NB4 (cell line): ENCODE results near the gene CBR4.

Experiments used
- MAX ChIP-seq: IDR thresholded peaks from 2 replicates; pipeline ENCODE4 v1.6.1; 2011; ENCODE audit warnings: low read depth, low read length
- MYC ChIP-seq: IDR thresholded peaks from 2 replicates; pipeline ENCODE4 v1.6.1; 2011; ENCODE audit warnings: low read depth, low read length
- POLR2A ChIP-seq: IDR thresholded peaks from 2 replicates; pipeline ENCODE4 v1.6.1; 2011; ENCODE audit warnings: mild to moderate bottlenecking; ENCODE audit not compliant: insufficient read length; ENCODE audit errors: extremely low read depth
- TF ChIP-seq, protein P1 (sequence below): IDR thresholded peaks from one replicate; pipeline ENCODE4 v1.5.1; 2012; ENCODE audit warnings: low read depth, low read length

DNA sequence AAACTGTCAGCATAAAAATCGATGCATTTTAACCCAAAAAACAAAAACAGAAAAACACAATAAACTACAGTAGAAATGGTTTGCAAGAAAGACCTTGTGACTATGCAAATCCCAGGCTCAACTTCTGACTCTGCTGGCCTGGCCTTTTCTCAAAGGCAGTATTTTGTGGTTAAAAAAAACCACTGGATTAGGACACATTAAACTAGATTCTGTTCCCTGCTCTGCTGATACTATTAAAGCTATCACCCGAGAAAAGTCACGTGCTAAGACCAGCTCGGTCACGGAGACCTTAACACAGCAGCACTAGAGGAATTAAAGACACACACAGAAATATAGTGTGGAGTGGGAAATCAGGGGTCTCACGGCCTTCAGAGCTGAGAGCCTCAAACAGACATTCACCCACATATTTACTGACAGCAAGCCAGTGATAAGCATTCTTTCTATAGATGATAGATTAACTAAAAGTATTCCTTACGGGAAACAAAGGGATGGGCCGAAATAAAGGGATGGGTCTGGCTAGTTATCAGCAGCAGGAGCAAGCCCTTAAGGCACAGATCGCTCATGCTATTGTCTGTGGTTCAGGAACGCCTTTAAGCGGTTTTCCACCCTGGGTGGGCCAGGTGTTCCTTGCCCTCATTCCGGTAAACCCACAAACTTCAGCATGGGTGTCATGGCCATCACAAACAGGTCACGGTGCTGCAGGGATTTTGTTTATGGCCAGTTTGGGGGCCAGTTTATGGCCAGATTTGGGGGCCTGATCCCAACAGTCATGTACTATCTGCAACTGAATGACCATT, 16.1 kb downstream of the CBR4 start:
- TF ChIP-seq POLR2A, result no peak
- TF ChIP-seq, protein P1, sequence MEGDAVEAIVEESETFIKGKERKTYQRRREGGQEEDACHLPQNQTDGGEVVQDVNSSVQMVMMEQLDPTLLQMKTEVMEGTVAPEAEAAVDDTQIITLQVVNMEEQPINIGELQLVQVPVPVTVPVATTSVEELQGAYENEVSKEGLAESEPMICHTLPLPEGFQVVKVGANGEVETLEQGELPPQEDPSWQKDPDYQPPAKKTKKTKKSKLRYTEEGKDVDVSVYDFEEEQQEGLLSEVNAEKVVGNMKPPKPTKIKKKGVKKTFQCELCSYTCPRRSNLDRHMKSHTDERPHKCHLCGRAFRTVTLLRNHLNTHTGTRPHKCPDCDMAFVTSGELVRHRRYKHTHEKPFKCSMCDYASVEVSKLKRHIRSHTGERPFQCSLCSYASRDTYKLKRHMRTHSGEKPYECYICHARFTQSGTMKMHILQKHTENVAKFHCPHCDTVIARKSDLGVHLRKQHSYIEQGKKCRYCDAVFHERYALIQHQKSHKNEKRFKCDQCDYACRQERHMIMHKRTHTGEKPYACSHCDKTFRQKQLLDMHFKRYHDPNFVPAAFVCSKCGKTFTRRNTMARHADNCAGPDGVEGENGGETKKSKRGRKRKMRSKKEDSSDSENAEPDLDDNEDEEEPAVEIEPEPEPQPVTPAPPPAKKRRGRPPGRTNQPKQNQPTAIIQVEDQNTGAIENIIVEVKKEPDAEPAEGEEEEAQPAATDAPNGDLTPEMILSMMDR, result no peak
- TF ChIP-seq MYC, result no peak
- TF ChIP-seq MAX, result no peak
